ENCODE data around the gene SND1.

The SND1 gene

GRCh38 chr7:127635659-127636285, 16.2 kb upstream of the SND1 start:
- DNase-seq = no peak
- TF ChIP-seq GATA1 (IDR thresholded peaks at IDR 0.05; ENCODE audit: low read depth, low read length) (no peak), POLR2A (IDR thresholded peaks at IDR 0.05; ENCODE audit: low read length) (no peak)

GRCh38 chr7:127638197-127638596, 13.8 kb upstream of the SND1 start:
- TF ChIP-seq GATA1 (IDR thresholded peaks at IDR 0.05; ENCODE audit: low read depth, low read length) = no peak
- TF ChIP-seq POLR2A (IDR thresholded peaks at IDR 0.05; ENCODE audit: low read length) = no peak
- no peak for DNase-seq

GRCh38 chr7:127644484-127644883, 7.5 kb upstream of the SND1 start:
- DNase-seq = no peak
- TF ChIP-seq GATA1 (IDR thresholded peaks at IDR 0.05; ENCODE audit: low read depth, low read length) (no peak), POLR2A (IDR thresholded peaks at IDR 0.05; ENCODE audit: low read length) (no peak)

GRCh38 chr7:127647636-127648035, 4.4 kb upstream of the SND1 start:
- DNase-seq = no peak
- TF ChIP-seq GATA1 (IDR thresholded peaks at IDR 0.05; ENCODE audit: low read depth, low read length) = no peak
- TF ChIP-seq POLR2A (IDR thresholded peaks at IDR 0.05; ENCODE audit: low read length) = no peak

- DNase-seq = no peak
- TF ChIP-seq GATA1 (IDR thresholded peaks at IDR 0.05; ENCODE audit: low read depth, low read length) (no peak), POLR2A (IDR thresholded peaks at IDR 0.05; ENCODE audit: low read length) (no peak)
Observed at GRCh38 chr7:127648986-127649385, 3.0 kb upstream of the SND1 start.

- TF ChIP-seq GATA1 (IDR thresholded peaks at IDR 0.05; ENCODE audit: low read depth, low read length) = no peak
- no peak for TF ChIP-seq POLR2A (IDR thresholded peaks at IDR 0.05; ENCODE audit: low read length)
- peak in 1 of 2 experiments; percentile 57 for DNase-seq
Observed at GRCh38 chr7:127650847-127651555, 993 bp upstream of the SND1 start.

- DNase-seq = peak; percentile 60 to 69
- peak; percentile 43 for TF ChIP-seq POLR2A (IDR thresholded peaks at IDR 0.05; ENCODE audit: low read length)
- TF ChIP-seq GATA1 (IDR thresholded peaks at IDR 0.05; ENCODE audit: low read depth, low read length) = no peak
Observed at GRCh38 chr7:127652333-127653248, 597 bp downstream of the SND1 start.

- TF ChIP-seq GATA1 (IDR thresholded peaks at IDR 0.05; ENCODE audit: low read depth, low read length) (no peak), POLR2A (IDR thresholded peaks at IDR 0.05; ENCODE audit: low read length) (no peak)
- no peak for DNase-seq
Observed at GRCh38 chr7:127653396-127653795, 1.4 kb downstream of the SND1 start.

- no peak for TF ChIP-seq POLR2A (IDR thresholded peaks at IDR 0.05; ENCODE audit: low read length)
- no peak for TF ChIP-seq GATA1 (IDR thresholded peaks at IDR 0.05; ENCODE audit: low read depth, low read length)
- DNase-seq = peak; percentile 6 to 16
Observed at GRCh38 chr7:127654404-127655394, 2.7 kb downstream of the SND1 start.

GRCh38 chr7:127655720-127656119, 3.7 kb downstream of the SND1 start:
- no peak for TF ChIP-seq POLR2A (IDR thresholded peaks at IDR 0.05; ENCODE audit: low read length)
- no peak for TF ChIP-seq GATA1 (IDR thresholded peaks at IDR 0.05; ENCODE audit: low read depth, low read length)
- DNase-seq = peak; percentile 49 to 60

- TF ChIP-seq POLR2A (IDR thresholded peaks at IDR 0.05; ENCODE audit: low read length) (no peak), GATA1 (IDR thresholded peaks at IDR 0.05; ENCODE audit: low read depth, low read length) (no peak)
- DNase-seq = no peak
Observed at GRCh38 chr7:127657500-127657899, 5.5 kb downstream of the SND1 start.

- no peak for TF ChIP-seq GATA1 (IDR thresholded peaks at IDR 0.05; ENCODE audit: low read depth, low read length)
- no peak for TF ChIP-seq POLR2A (IDR thresholded peaks at IDR 0.05; ENCODE audit: low read length)
- no peak for DNase-seq
Observed at GRCh38 chr7:127658970-127659630, 7.1 kb downstream of the SND1 start.

All from erythroblast (primary cell).